B cell (primary cell): Measurements from ENCODE around the gene TNRC6B. TPM values are rescaled to one million over a fixed set of nuclear protein-coding genes. Genes with fewer than 3 reads are reported as not detected.

Experiments used
- ATAC-seq: fragments of 200-7000 bp; cut with Tn5 transposase; one replicate; pipeline ENCODE4 v1.10.0; 2021; ENCODE audit warnings: low read depth, mild to moderate bottlenecking, moderate number of reproducible peaks, moderate library complexity
- CTCF ChIA-PET: fragments of 350-600 bp; sonication (Branson Sonifier 250); formaldehyde crosslinking; loops from one replicate; lab custom pipeline; 2021; ENCODE audit warnings: antibody characterized with exemption, inconsistent platforms; lab: Charles Lee
- POLR2A ChIA-PET: fragments of 350-600 bp; sonication (Branson Sonifier 250); formaldehyde crosslinking; loops from one replicate; lab custom pipeline; 2021; ENCODE audit warnings: antibody characterized with exemption; lab: Charles Lee
- DNase-seq: peaks from one replicate; pipeline ENCODE4 v3.0.0; 2013
- H2AFZ ChIP-seq: 2 replicates; pipeline ENCODE4 v1.6.1; 2012; ENCODE audit warnings: mild to moderate bottlenecking, low read depth, low read length; ENCODE audit not compliant: insufficient read depth, poor library complexity, severe bottlenecking
- H3K27ac ChIP-seq, 2 donors: 1 replicate in 1 of 2; 2 replicates in 1 of 2; pipeline ENCODE4 v1.5.1; 2012 to 2013; ENCODE audit warnings: low read length in 2 of 2, mild to moderate bottlenecking in 2 of 2, moderate library complexity in 1 of 2
- H3K27me3 ChIP-seq, 4 experiments: fragments of 200-600 bp in 1 of 4; sonication (generic) in 1 of 4; replicated peaks in 1 of 4; 1 replicate in 2 of 4; 2 replicates in 2 of 4; pipeline versions ENCODE4 v1.6.1 to v1.7.0; 2013 to 2016; ENCODE audit warnings: low read length in 3 of 4, mild to moderate bottlenecking in 2 of 4, mixed read lengths in 1 of 4, moderate library complexity in 1 of 4; ENCODE audit not compliant: insufficient read depth in 4 of 4, control insufficient read depth in 3 of 4; ENCODE audit errors: control extremely low read depth in 1 of 4
- H3K36me3 ChIP-seq, 2 experiments: replicated peaks in 1 of 2; 1 replicate in 1 of 2; 2 replicates in 1 of 2; pipeline versions ENCODE4 v1.6.1 to v1.7.1; 2013; ENCODE audit warnings: low read length in 1 of 2; ENCODE audit not compliant: insufficient read depth in 2 of 2, control insufficient read depth in 1 of 2; ENCODE audit errors: control extremely low read depth in 1 of 2, extremely low read depth in 1 of 2
- H3K4me1 ChIP-seq, 2 donors: fragments of 200-600 bp in 1 of 2; sonication (generic) in 1 of 2; 1 replicate in 1 of 2; 2 replicates in 1 of 2; pipeline versions ENCODE4 v1.5.1 to v1.6.1; 2013 to 2017; ENCODE audit warnings: low read length in 2 of 2; ENCODE audit not compliant: control insufficient read depth in 2 of 2, insufficient read depth in 2 of 2
- H3K4me2 ChIP-seq: replicated peaks from 2 replicates; pipeline ENCODE3; 2012; ENCODE audit warnings: mild to moderate bottlenecking, low read depth, low read length; ENCODE audit not compliant: poor library complexity, severe bottlenecking
- H3K4me3 ChIP-seq, 5 experiments: fragments of 200-600 bp in 1 of 5; sonication (generic) in 1 of 5; 1 replicate in 3 of 5; 2 replicates in 2 of 5; pipeline versions ENCODE4 v1.5.1 to v1.7.0; 2011 to 2016; ENCODE audit warnings: low read length in 4 of 5, mild to moderate bottlenecking in 4 of 5, low read depth in 2 of 5, control low read depth in 1 of 5, moderate library complexity in 1 of 5; ENCODE audit not compliant: insufficient read depth in 1 of 5; ENCODE audit errors: control extremely low read depth in 1 of 5, extremely low read depth in 1 of 5
- H3K79me2 ChIP-seq: fragments of 200-600 bp; sonication (generic); one replicate; pipeline ENCODE4 v1.6.0; 2016; ENCODE audit warnings: low read length; ENCODE audit not compliant: control insufficient read depth, insufficient read depth
- H3K9ac ChIP-seq: fragments of 200-600 bp; sonication (generic); 2 replicates; pipeline ENCODE4 v1.6.1; 2017; ENCODE audit warnings: mild to moderate bottlenecking, low read length, moderate library complexity
- H3K9me3 ChIP-seq, 3 donors: one replicate each; pipeline versions ENCODE4 v1.6.1 to v1.7.1; 2013; ENCODE audit warnings: low read length in 2 of 3; ENCODE audit not compliant: control insufficient read depth in 2 of 3, insufficient read depth in 1 of 3; ENCODE audit errors: control extremely low read depth in 1 of 3
- H4K20me1 ChIP-seq: 2 replicates; pipeline ENCODE4 v1.6.0; 2012; ENCODE audit warnings: mild to moderate bottlenecking, low read length; ENCODE audit not compliant: insufficient read depth, control insufficient read depth, poor library complexity, severe bottlenecking
- H3K27ac Mint-ChIP-seq: one replicate; pipeline ENCODE4 v1.8.0; 2021; ENCODE audit warnings: mixed read lengths
- H3K27me3 Mint-ChIP-seq: one replicate; pipeline ENCODE4 v1.8.0; 2021; ENCODE audit warnings: mixed read lengths
- H3K4me1 Mint-ChIP-seq: one replicate; pipeline ENCODE4 v1.8.0; 2021; ENCODE audit warnings: mixed read lengths
- H3K4me3 Mint-ChIP-seq: one replicate; pipeline ENCODE4 v1.8.0; 2021; ENCODE audit warnings: mixed read lengths
- H3K9me3 Mint-ChIP-seq: one replicate; pipeline ENCODE4 v1.8.0; 2022; ENCODE audit warnings: mixed read lengths; ENCODE audit not compliant: insufficient read depth
- EZH2 ChIP-seq: IDR thresholded peaks from 2 replicates; pipeline ENCODE4 v1.6.1; 2012; ENCODE audit warnings: borderline replicate concordance, low read depth, mild to moderate bottlenecking, moderate library complexity, low read length; ENCODE audit not compliant: insufficient read depth, poor library complexity, severe bottlenecking
- WGBS: methylation state at CpG from one replicate; pipeline ENCODE4 v1.1.5; 2013; ENCODE audit warnings: missing lambda C conversion rate; ENCODE audit not compliant: insufficient coverage; 5-methylcytosine and 5-hydroxymethylcytosine counted together
- intact Hi-C: fragments of 100-400 bp; cut with micrococcal nuclease; formaldehyde crosslinking; loops from one replicate; pipeline ENCODE4 v1.10.0; 2022
- polyA plus RNA-seq: library from polyadenylated mRNA; depleted of rRNA; stranded (reverse); fragments of >200 nt; gene quantifications from 2 replicates; pipeline ENCODE4 v1.2.3, GENCODE V29; 2012
- total RNA-seq, 2 donors: library from RNA; stranded (reverse); fragments of 120-200 nt in 1 of 2; gene quantifications; 1 replicate in 1 of 2; 2 replicates in 1 of 2; pipeline versions ENCODE4 v1.2.3 to v1.2.4, GENCODE V29; 2013 to 2022
- TF ChIP-seq, protein P1 (sequence below): fragments of 200-600 bp; IDR thresholded peaks from one replicate; pipeline ENCODE4 v1.8.0; 2022; ENCODE audit warnings: antibody characterized with exemption, mild to moderate bottlenecking

The TNRC6B gene
- total and polyA plus RNA-seq, 2 donors (not counting 1 experiment from before 2014, with no cell fraction given), result 28.8 to 210 TPM

DNA sequence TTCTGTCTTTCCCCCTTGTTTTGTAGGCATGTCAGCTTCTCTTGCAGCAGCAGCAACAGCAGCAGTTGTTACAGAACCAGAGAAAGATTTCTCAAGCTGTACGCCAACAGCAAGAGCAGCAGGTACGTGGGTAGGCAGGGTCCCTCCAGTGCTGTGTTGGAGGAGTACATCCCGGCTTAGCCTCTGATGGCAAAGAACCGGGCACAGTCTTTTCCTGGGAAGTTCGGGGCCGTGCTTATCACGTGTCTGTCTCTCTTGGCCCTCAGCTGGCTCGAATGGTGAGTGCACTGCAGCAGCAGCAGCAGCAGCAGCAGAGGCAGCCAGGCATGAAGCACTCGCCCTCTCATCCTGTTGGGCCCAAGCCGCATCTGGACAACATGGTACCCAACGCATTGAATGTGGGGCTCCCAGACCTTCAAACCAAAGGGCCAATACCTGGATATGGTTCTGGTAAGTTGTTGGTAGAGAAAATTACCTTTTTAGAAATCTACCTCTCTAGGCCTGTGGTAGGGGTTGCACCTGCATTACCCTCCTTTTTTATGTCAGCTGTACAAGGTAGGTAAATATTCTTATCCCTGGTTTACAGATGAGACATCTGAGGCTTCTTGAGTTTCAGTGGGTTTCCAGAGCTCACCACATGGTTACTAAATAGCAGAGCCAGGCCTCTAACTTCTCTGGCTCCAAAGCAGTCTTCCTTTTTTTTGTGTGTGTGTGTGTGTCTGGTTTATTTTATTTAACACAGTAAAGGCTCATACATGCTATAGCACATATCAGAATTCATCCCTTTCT, 123.4 kb downstream of the TNRC6B start:
- H3K4me1 ChIP-seq, result no peaks in the 10 kb centered on the region
- CTCF ChIA-PET, result no interaction called here
- peaks cover 9% of the 10 kb centered on the region for H3K79me2 ChIP-seq
- intact Hi-C loops, result no loop called here
- peaks cover 6 to 60% of the 10 kb centered on the region in 2 experiments for H3K36me3 ChIP-seq
- WGBS, result 86% methylated on average over 10 of the region's 11 CpGs
- no peaks in the 10 kb centered on the region for H3K27me3 Mint-ChIP-seq
- no peak overlapping the region for H3K4me3 ChIP-seq
- no peak overlapping the region for H3K27ac ChIP-seq
- no peak overlapping the region for H3K4me3 Mint-ChIP-seq
- H3K27ac Mint-ChIP-seq, result no peak overlapping the region
- no peak overlapping the region for H2AFZ ChIP-seq
- no peaks in the 10 kb centered on the region for H3K27me3 ChIP-seq
- no peaks in the 10 kb centered on the region for H3K9me3 ChIP-seq
- POLR2A ChIA-PET, result no interaction called here
- H3K4me2 ChIP-seq, result no peak overlapping the region
- ATAC-seq (no peak), DNase-seq (no peak)
- no peaks in the 10 kb centered on the region for H3K4me1 Mint-ChIP-seq
- no peaks in the 10 kb centered on the region for H3K9me3 Mint-ChIP-seq
- H4K20me1 ChIP-seq, result peaks cover 5% of the 10 kb centered on the region
- TF ChIP-seq, protein P1, sequence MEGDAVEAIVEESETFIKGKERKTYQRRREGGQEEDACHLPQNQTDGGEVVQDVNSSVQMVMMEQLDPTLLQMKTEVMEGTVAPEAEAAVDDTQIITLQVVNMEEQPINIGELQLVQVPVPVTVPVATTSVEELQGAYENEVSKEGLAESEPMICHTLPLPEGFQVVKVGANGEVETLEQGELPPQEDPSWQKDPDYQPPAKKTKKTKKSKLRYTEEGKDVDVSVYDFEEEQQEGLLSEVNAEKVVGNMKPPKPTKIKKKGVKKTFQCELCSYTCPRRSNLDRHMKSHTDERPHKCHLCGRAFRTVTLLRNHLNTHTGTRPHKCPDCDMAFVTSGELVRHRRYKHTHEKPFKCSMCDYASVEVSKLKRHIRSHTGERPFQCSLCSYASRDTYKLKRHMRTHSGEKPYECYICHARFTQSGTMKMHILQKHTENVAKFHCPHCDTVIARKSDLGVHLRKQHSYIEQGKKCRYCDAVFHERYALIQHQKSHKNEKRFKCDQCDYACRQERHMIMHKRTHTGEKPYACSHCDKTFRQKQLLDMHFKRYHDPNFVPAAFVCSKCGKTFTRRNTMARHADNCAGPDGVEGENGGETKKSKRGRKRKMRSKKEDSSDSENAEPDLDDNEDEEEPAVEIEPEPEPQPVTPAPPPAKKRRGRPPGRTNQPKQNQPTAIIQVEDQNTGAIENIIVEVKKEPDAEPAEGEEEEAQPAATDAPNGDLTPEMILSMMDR, result no peak
- no peak for TF ChIP-seq EZH2
- no peak overlapping the region for H3K9ac ChIP-seq

DNA sequence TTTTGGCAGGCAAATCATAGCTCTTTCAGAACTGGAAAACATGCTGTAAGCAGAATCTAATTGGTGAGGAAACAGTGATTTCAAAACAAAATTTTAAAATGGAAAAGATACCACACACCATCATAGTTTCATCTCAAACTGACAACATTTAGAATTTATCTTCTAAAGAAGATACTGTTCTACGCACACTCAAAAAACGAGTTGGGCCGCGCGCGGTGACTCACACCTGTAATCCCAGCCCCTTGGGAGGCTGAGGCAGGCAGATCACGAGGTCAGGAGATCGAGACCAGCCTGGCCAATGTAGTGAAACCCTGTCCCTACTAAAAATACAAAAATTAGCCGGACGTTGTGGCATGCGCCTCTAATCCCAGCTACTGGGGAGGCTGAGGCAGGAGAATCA, 124.4 kb downstream of the TNRC6B start:
- Mint-ChIP-seq H3K9me3 (no peaks in the 10 kb centered on the region), H3K4me3 (no peak overlapping the region), H3K4me1 (no peaks in the 10 kb centered on the region), H3K27ac (no peak overlapping the region), H3K27me3 (no peaks in the 10 kb centered on the region)
- WGBS, result 99% methylated on average over 11 of the region's 11 CpGs
- Histone ChIP-seq H3K36me3 (peaks cover 3 to 62% of the 10 kb centered on the region in 2 experiments), H3K79me2 (peaks cover 9% of the 10 kb centered on the region), H3K27ac (no peak overlapping the region), H3K4me2 (no peak overlapping the region), H3K9ac (no peak overlapping the region), H3K4me1 (no peaks in the 10 kb centered on the region), H3K27me3 (no peaks in the 10 kb centered on the region), H3K9me3 (no peaks in the 10 kb centered on the region), H4K20me1 (peaks cover 5% of the 10 kb centered on the region), H3K4me3 (no peak overlapping the region), H2AFZ (no peak overlapping the region)
- ATAC-seq (no peak), DNase-seq (no peak)
- intact Hi-C loops, result no loop called here
- ChIA-PET CTCF (interaction anchor here (0.7 kb wide), 1 partner anchor 1126 kb away, joined by 3 read pairs; no protein-coding TSS in a partner anchor), POLR2A (interaction anchor here (0.7 kb wide), 2 partner anchors 26 to 235 kb away, joined by 3 to 4 read pairs; no protein-coding TSS in a partner anchor)
- TF ChIP-seq EZH2, result no peak
- TF ChIP-seq, protein P1, result no peak
